Mesenchymal stem cell (in vitro differentiated cells and primary cell): Measurements from ENCODE around the gene LYPD6.
A peak's percentile ranks its signal among the peaks of the same experiment; 100 is the strongest.

Experiments
- DNase-seq: peaks from one replicate; pipeline ENCODE4 v3.0.0-alpha.2; 2013
- H2AFZ ChIP-seq: one replicate; pipeline ENCODE4 v1.6.1; 2013; ENCODE audit warnings: low read depth, mild to moderate bottlenecking, control low read depth, inconsistent platforms, low read length, moderate library complexity
- H2AK5ac ChIP-seq: 2 replicates; pipeline ENCODE4 v1.6.1; 2013; ENCODE audit warnings: low read length, moderate library complexity, mild to moderate bottlenecking, inconsistent platforms; ENCODE audit not compliant: severe bottlenecking
- H2BK120ac ChIP-seq: one replicate; pipeline ENCODE4 v1.6.1; 2013; ENCODE audit warnings: low read depth, mild to moderate bottlenecking, inconsistent platforms, low read length, moderate library complexity
- H2BK12ac ChIP-seq, 2 experiments: one replicate each; pipeline ENCODE4 v1.6.1; 2013; ENCODE audit warnings: inconsistent platforms in 2 of 2, low read length in 2 of 2, mild to moderate bottlenecking in 2 of 2, moderate library complexity in 2 of 2, control low read depth in 1 of 2
- H2BK15ac ChIP-seq: one replicate; pipeline ENCODE4 v1.6.1; 2013; ENCODE audit warnings: mild to moderate bottlenecking, low read depth, inconsistent platforms; ENCODE audit not compliant: poor library complexity, severe bottlenecking
- H2BK5ac ChIP-seq: 2 replicates; pipeline ENCODE4 v1.6.1; 2013; ENCODE audit warnings: low read depth, mild to moderate bottlenecking, low read length, control low read depth, inconsistent platforms; ENCODE audit not compliant: poor library complexity, severe bottlenecking
- H3K14ac ChIP-seq, 2 experiments: one replicate each; pipeline ENCODE4 v1.6.1; 2013; ENCODE audit warnings: inconsistent platforms in 2 of 2, low read length in 2 of 2, control low read depth in 1 of 2, mild to moderate bottlenecking in 1 of 2, moderate library complexity in 1 of 2
- H3K18ac ChIP-seq, 2 experiments: one replicate each; pipeline ENCODE4 v1.6.1; 2013; ENCODE audit warnings: inconsistent platforms in 2 of 2, low read length in 2 of 2, control low read depth in 1 of 2, low read depth in 1 of 2, mild to moderate bottlenecking in 1 of 2
- H3K23ac ChIP-seq, 2 experiments: one replicate each; pipeline ENCODE4 v1.6.1; 2013; ENCODE audit warnings: inconsistent platforms in 2 of 2, low read length in 2 of 2, mild to moderate bottlenecking in 2 of 2, moderate library complexity in 2 of 2, control low read depth in 1 of 2
- H3K27ac ChIP-seq: 2 replicates; pipeline ENCODE4 v1.5.1; 2013; ENCODE audit warnings: mild to moderate bottlenecking, moderate library complexity, low read length, control low read depth, inconsistent platforms; ENCODE audit not compliant: poor library complexity, severe bottlenecking
- H3K27me3 ChIP-seq, 2 experiments: 2 replicates each; pipeline versions ENCODE4 v1.6.1 to v1.7.0; 2013; ENCODE audit warnings: low read length in 2 of 2, mild to moderate bottlenecking in 2 of 2, moderate library complexity in 2 of 2, control low read depth in 1 of 2, inconsistent platforms in 1 of 2; ENCODE audit not compliant: control insufficient read depth in 1 of 2, insufficient read depth in 1 of 2
- H3K36me3 ChIP-seq, 2 experiments: 2 replicates each; pipeline versions ENCODE4 v1.6.1 to v1.7.0; 2013; ENCODE audit warnings: low read length in 2 of 2, control low read depth in 1 of 2, inconsistent platforms in 1 of 2, low read depth in 1 of 2, mild to moderate bottlenecking in 1 of 2; ENCODE audit not compliant: insufficient read depth in 2 of 2, control insufficient read depth in 1 of 2
- H3K4ac ChIP-seq, 2 experiments: one replicate each; pipeline ENCODE4 v1.6.1; 2013; ENCODE audit warnings: inconsistent platforms in 2 of 2, low read length in 2 of 2, mild to moderate bottlenecking in 2 of 2, moderate library complexity in 2 of 2, control low read depth in 1 of 2, low read depth in 1 of 2
- H3K4me1 ChIP-seq: 2 replicates; pipeline ENCODE4 v1.6.1; 2013; ENCODE audit warnings: low read depth, low read length, control low read depth; ENCODE audit not compliant: control insufficient read depth, insufficient read depth
- H3K4me2 ChIP-seq: 2 replicates; pipeline ENCODE4 v1.6.1; 2013; ENCODE audit warnings: low read length, mild to moderate bottlenecking, inconsistent platforms; ENCODE audit not compliant: poor library complexity, severe bottlenecking
- H3K4me3 ChIP-seq, 2 experiments: 2 replicates each; pipeline versions ENCODE4 v1.5.1 to v1.7.0; 2013; ENCODE audit warnings: low read length in 2 of 2, mild to moderate bottlenecking in 2 of 2, control low read depth in 1 of 2, low read depth in 1 of 2; ENCODE audit not compliant: insufficient read depth in 1 of 2
- H3K79me1 ChIP-seq: replicated peaks from 2 replicates; pipeline ENCODE4 v1.6.1; 2013; ENCODE audit warnings: mild to moderate bottlenecking, control low read depth, low read length, inconsistent platforms; ENCODE audit not compliant: poor library complexity, severe bottlenecking
- H3K9ac ChIP-seq: 2 replicates; pipeline ENCODE4 v1.7.0; 2013; ENCODE audit warnings: mild to moderate bottlenecking, low read length, moderate library complexity
- H3K9me3 ChIP-seq: 2 replicates; pipeline ENCODE4 v1.7.0; 2013; ENCODE audit warnings: mild to moderate bottlenecking, low read length; ENCODE audit not compliant: control insufficient read depth
- H4K8ac ChIP-seq: one replicate; pipeline ENCODE4 v1.6.1; 2013; ENCODE audit warnings: inconsistent platforms, mild to moderate bottlenecking, low read length, moderate library complexity
- H4K91ac ChIP-seq: one replicate; pipeline ENCODE4 v1.6.1; 2013; ENCODE audit warnings: mild to moderate bottlenecking, low read length, inconsistent platforms
- WGBS: methylation state at CpG from one replicate; pipeline ENCODE4 v1.1.7; 2013; ENCODE audit warnings: mixed read lengths; 5-methylcytosine and 5-hydroxymethylcytosine counted together

LYPD6 gene

GRCh38 chr2:149393614-149394013 lies 63.2 kb downstream of the LYPD6 start:
- Histone ChIP-seq H3K27ac (no peak overlapping the region), H3K4me2 (no peak overlapping the region), H2BK5ac (no peak overlapping the region), H3K79me1 (no peaks in the 10 kb centered on the region), H3K14ac (no peak overlapping the region), H3K9ac (no peak overlapping the region), H2BK120ac (no peak overlapping the region), H3K36me3 (no peaks in the 10 kb centered on the region), H3K27me3 (no peaks in the 10 kb centered on the region), H2AK5ac (no peak overlapping the region), H3K9me3 (no peaks in the 10 kb centered on the region), H3K4me3 (no peak overlapping the region), H3K4ac (no peak overlapping the region), H3K23ac (no peak overlapping the region), H3K4me1 (no peaks in the 10 kb centered on the region), H4K8ac (no peak overlapping the region), H2AFZ (no peak overlapping the region), H2BK15ac (no peak overlapping the region), H4K91ac (no peak overlapping the region), H2BK12ac (no peak overlapping the region), H3K18ac (no peak overlapping the region)
- no peak for DNase-seq
- 97% methylated on average over 4 of the region's 4 CpGs for WGBS

DNA sequence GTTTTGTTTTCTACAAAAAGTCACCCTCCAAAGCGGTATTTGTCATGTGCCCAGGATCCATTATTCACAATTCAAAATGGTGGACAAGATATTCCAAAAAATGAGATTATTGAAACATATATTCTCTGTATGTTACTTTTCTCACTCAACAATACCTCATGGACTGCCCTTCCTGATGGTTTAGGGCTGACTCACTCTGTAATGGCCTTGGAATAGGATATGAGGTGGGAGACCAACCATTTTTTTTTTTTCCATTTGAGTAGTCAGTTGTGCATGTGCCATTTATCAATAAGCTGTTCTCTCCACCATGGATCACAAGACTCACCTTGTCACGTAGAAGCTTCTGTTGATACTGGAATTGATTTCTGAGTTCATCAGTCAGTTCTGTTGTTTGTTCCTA lies 64.5 kb downstream of the LYPD6 start:
- Histone ChIP-seq H2AFZ (no peak overlapping the region), H4K91ac (no peak overlapping the region), H2BK5ac (no peak overlapping the region), H4K8ac (no peak overlapping the region), H3K4me2 (no peak overlapping the region), H3K14ac (no peak overlapping the region), H2BK12ac (no peak overlapping the region), H3K4ac (no peak overlapping the region), H3K9me3 (no peaks in the 10 kb centered on the region), H2BK15ac (no peak overlapping the region), H3K4me3 (no peak overlapping the region), H2BK120ac (no peak overlapping the region), H3K9ac (no peak overlapping the region), H3K4me1 (no peaks in the 10 kb centered on the region), H3K23ac (no peak overlapping the region), H3K27ac (no peak overlapping the region), H3K79me1 (no peaks in the 10 kb centered on the region), H3K27me3 (no peaks in the 10 kb centered on the region), H2AK5ac (no peak overlapping the region), H3K36me3 (no peaks in the 10 kb centered on the region), H3K18ac (no peak overlapping the region)
- WGBS: no CpG with 5 or more reads among the region's 2 CpGs
- peak; percentile 30 for DNase-seq

GRCh38 chr2:149399934-149400615 lies 69.7 kb downstream of the LYPD6 start:
- peak; percentile 47 for DNase-seq
- H3K79me1 ChIP-seq: no peaks in the 10 kb centered on the region
- no peak overlapping the region for H2AFZ ChIP-seq
- H3K27ac ChIP-seq: no peak overlapping the region
- H2BK12ac ChIP-seq: peak overlapping the region in 1 of 2 experiments; percentile 80
- H3K4ac ChIP-seq: no peak overlapping the region
- H3K27me3 ChIP-seq: no peaks in the 10 kb centered on the region
- peak overlapping the region; percentile 39 for H2BK15ac ChIP-seq
- no peak overlapping the region for H2AK5ac ChIP-seq
- peak overlapping the region in 1 of 2 experiments; percentile 34 for H3K18ac ChIP-seq
- H3K9ac ChIP-seq: no peak overlapping the region
- no peaks in the 10 kb centered on the region for H3K4me1 ChIP-seq
- peak overlapping the region; percentile 20 for H4K91ac ChIP-seq
- no peak overlapping the region for H3K4me3 ChIP-seq
- 79% methylated on average over 11 of the region's 13 CpGs for WGBS
- H2BK120ac ChIP-seq: no peak overlapping the region
- H3K9me3 ChIP-seq: no peaks in the 10 kb centered on the region
- H4K8ac ChIP-seq: peak overlapping the region; percentile 47
- H3K4me2 ChIP-seq: no peak overlapping the region
- H3K23ac ChIP-seq: no peak overlapping the region
- no peaks in the 10 kb centered on the region for H3K36me3 ChIP-seq
- H3K14ac ChIP-seq: peak overlapping the region in 1 of 2 experiments; percentile 23
- no peak overlapping the region for H2BK5ac ChIP-seq

DNA sequence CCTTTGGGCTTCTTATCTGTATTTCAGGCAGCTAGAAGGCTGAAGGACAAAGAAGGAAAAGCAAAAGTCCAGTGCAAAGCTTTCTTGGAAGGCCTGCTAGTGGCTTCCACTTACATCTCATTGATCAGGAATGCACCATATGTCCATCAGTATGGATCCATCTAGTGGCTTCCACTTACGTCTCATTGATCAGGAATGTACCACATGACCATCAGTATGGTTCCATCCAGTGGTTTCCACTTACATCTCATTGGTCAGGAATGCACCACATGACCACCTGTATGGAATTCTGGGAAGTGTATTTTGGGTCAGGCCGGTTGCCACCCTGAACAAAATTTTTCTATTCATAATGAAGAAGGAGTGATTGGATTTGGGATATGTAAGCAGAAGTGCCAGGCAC lies 70.6 kb downstream of the LYPD6 start:
- H3K9me3 ChIP-seq: no peaks in the 10 kb centered on the region
- no peak overlapping the region for H2BK120ac ChIP-seq
- H3K4me3 ChIP-seq: no peak overlapping the region
- H3K27ac ChIP-seq: no peak overlapping the region
- H3K4me2 ChIP-seq: no peak overlapping the region
- no peak overlapping the region for H3K9ac ChIP-seq
- no peak overlapping the region for H3K4ac ChIP-seq
- 63% methylated on average over 1 of the region's 2 CpGs for WGBS
- no peak overlapping the region for H2AFZ ChIP-seq
- H3K4me1 ChIP-seq: no peaks in the 10 kb centered on the region
- no peaks in the 10 kb centered on the region for H3K79me1 ChIP-seq
- H3K27me3 ChIP-seq: no peaks in the 10 kb centered on the region
- H3K23ac ChIP-seq: no peak overlapping the region
- peak overlapping the region in 1 of 2 experiments; percentile 11 for H2BK12ac ChIP-seq
- H2BK15ac ChIP-seq: no peak overlapping the region
- no peak overlapping the region for H2BK5ac ChIP-seq
- no peaks in the 10 kb centered on the region for H3K36me3 ChIP-seq
- H4K91ac ChIP-seq: no peak overlapping the region
- H2AK5ac ChIP-seq: no peak overlapping the region
- DNase-seq: peak; percentile 79
- no peak overlapping the region for H3K18ac ChIP-seq
- no peak overlapping the region for H3K14ac ChIP-seq
- no peak overlapping the region for H4K8ac ChIP-seq
